SKM-1 (cell line): ENCODE results near the gene PP2D1.
"Not testable (repeated sequence)": the region's sequence is repeated elsewhere in the genome, so short reads cannot be mapped to it uniquely, and the experiment has no call there.

Experiments
- DNase-seq: peaks from one replicate; lab custom pipeline; 2025; ENCODE audit not compliant: unreplicated experiment; lab: John Stamatoyannopoulos, UW

The PP2D1 gene

GRCh38 chr3:19972054-19972453 lies 40.0 kb downstream of the PP2D1 start:
- DNase-seq = no peak

- no peak for DNase-seq
These were observed 41.7 kb downstream of the PP2D1 start for GRCh38 chr3:19970327-19970726.

DNA sequence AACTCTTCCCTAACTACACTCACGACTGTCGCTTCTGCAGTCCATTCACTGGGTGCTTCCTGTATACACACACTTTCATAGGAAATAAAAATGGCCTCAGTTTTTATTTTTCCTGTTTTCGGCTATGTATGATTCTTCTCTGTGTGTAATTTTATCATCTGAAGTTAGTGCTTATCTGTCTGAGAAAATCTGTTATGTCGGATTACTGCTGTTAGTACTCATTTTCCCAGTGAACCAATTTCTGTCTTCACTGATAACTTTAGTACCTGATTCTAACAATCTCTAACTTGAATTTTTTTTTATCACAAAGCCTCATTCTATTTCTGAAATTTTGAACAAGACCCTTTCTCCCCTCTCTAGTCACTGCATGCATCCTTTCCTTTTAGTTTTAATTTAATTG lies 44.3 kb downstream of the PP2D1 start:
- no peak for DNase-seq

DNA sequence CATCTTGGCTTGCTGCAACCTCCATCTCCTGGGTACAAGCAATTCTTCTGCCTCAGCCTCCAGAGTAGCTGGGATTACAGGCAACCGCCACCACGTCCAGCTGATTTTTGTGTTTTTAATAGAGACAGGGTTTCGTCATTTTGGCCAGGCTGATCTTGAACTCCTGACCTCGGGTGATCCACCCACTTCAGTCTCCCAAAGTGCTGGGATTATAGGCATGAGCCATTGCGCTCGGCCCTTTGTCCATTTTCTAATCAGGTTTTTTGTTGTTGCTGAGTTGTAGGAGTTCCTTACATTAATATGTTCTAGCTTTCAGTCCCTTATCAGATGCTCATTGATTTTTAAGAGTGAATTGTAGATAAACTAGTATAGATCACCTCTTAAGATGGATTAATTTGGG lies 44.9 kb downstream of the PP2D1 start:
- no peak for DNase-seq

- DNase-seq = no peak
These were observed 50.1 kb downstream of the PP2D1 start for GRCh38 chr3:19961960-19962359.

- no peak for DNase-seq
These were observed 51.4 kb downstream of the PP2D1 start for GRCh38 chr3:19960696-19961095.

DNA sequence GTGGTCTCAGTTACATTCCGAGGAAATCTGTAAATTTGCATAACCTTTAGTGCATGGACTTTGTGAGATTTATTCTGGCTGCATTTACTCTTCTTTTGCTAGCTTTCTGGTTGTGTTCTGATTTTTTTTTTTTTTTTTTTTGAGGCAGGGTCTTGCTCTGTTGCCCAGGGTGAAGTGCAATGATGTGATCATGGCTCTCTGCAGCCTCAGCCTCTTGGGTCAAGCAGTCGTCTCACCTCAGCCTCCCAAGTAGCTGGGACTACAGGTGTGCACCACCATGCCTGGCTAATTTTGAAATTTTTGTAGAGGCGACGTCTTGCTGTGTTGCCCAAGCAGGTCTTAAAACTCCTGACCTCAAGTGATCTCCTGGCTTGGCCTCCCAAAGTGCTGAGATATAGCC lies 52.6 kb downstream of the PP2D1 start:
- no peak for DNase-seq

- DNase-seq = not testable (repeated sequence)
These were observed 54.7 kb downstream of the PP2D1 start for GRCh38 chr3:19957354-19957753.

DNA sequence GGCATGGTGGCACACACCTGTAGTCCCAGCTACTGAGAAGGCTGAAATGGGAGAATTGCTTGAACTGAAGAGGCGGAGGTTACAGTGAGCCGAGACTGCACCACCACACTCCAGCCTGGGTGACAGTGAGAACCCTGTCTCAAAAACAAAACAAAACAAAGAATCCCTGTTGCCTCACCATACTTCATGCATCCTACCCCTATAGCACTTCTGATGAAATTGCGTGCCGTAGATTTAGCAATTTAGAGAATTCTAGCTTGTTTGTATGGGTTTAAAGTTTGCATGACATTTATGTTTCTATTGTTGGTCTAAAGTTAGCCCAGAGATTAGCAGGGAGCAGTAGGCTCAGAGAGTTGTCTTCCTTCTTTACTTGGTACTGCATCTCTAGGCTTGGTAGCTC lies 57.4 kb downstream of the PP2D1 start:
- no peak for DNase-seq

DNA sequence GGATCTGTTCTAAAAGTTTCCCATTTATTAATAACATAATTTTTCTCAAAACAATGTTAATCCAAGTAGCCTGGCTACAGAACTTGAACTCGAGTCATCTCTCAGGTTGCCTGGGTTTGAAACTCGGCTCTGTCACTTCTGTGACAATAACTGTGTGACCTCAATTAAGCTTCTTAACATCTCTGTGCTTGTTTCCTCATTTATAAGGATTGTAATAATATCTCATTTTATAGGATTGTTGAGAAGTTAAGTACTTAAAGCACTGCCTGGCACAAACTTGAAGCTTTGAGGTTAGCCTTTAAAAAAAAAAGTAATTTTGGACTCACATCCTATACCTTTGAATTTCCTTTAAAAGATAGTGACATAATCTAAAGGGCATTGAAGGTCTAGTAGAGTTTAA lies 61.7 kb downstream of the PP2D1 start:
- DNase-seq = no peak

DNA sequence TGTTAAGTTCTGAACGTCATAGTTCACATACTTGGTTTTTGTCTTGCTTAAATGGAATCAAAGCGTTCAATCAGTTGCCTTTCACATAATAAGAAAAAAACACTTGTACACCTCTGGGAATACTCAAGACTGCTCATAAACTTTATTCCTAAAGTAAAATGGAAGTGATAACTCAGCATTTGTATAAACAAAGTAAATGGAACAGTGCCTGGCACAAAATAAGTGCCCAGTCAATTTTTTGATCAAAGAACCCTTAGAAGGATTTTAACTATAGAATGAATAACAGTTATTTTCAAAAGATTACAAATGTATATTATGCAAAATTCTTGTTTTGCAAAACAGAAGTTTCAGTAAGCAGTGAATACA lies 63.9 kb downstream of the PP2D1 start:
- no peak for DNase-seq

- DNase-seq = no peak
These were observed 64.4 kb downstream of the PP2D1 start for GRCh38 chr3:19947549-19948225.

DNA sequence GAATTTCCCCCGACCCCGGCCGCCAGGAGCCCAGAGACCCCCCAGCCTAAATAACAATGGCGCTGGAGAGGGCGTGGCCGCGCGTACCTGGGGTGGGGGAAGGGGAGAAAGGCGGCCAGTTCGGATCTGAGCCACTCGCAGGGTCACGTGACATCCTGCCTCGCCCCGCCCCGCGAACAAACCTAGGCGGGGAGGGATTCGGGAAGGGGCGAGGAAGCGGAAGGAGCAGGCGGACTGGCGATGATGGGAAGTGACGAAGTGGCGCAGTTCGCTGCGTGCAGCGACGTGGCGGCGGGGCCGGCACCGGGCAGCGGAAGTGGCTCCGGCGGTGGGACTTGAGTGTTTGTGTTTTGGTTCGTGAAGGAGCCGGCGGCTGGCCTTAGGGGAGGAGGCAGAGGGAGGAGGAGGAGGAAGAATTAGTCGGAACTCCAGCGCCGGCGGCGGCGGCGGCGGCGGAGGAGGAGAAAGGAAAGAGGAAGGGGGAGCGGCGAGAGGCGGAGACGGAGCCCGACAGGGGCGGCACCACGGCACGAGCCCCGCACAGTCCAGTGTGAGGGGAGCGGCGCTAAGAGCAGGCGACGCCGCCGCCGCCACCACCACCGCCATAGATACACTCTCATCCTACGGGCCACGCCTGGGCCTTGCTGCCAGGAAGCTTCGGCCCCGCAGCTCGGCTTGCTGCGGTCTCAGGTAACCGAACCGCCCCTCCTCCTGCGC lies 65.1 kb downstream of the PP2D1 start, which contains the start of gene RAB5A:
TSS of gene RAB5A (plus strand) at position 266 of the 717 bp plus-strand sequence. CDS start 3,802 bp downstream, outside the sequence.
- DNase-seq = peak; percentile 97

DNA sequence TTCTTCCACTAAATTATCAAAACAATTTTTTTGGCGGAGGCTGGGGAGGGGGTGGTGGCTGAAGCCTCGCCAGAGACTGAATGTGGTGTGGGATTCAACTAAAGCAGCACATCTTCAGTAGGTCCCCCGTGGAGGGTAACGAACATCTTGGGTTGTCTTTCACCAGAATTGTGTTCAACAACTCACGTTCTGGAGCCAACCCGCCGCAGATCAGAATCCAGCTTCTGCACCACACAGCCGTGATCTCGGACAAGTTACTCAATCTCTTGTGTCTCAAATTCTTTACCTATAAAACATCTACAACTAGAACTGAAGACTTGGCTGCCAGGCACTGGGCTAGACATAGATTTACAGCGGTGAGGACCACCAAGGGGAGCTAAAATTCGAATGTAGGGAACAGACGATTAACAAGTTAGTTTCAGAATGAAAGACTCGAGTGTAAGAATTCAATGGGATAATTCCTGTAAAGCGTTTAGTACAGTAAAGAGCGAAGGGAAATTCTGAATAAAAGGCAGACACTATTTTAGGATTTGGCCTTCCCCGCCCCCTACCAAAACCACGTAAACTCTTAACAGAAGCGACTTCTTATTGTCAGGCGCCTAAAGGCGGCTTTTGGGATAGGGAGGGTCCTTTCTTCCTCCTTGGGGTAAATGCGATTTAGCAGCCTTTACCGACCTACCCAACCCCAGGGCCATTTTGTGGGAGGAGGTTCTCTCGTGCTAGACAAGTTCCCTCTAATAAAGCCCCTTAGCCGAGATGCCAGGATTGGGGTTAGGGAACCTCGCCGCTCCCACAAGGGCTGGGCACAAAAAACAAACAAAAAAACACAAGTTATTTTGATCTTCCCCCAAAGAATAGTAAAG lies 65.9 kb downstream of the PP2D1 start:
- no peak for DNase-seq

DNA sequence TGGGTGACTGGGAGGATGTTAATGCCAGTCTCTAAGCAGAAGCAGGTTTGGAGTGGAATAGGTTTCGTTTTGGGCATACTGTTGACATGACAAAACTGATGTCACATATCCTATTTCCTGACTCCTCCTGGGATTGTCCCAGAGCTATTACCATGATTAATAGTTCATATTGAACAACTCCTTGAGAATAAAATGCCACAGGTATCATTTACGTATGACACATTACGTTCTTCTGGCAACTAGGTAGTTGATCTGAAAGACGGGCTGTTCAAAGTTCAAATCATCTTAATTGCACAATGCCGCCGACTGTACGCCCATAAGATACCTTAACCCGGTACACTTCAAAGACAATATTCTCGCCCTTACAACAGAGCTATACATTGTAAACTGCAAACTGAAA lies 66.5 kb downstream of the PP2D1 start:
- DNase-seq = no peak

GRCh38 chr3:19940643-19941042 lies 71.4 kb downstream of the PP2D1 start:
- no peak for DNase-seq

GRCh38 chr3:19938295-19938627 lies 73.8 kb downstream of the PP2D1 start:
- no peak for DNase-seq

GRCh38 chr3:19937459-19938294 lies 74.4 kb downstream of the PP2D1 start:
- no peak for DNase-seq
